ENCODE data around the gene PXN. TPM values are rescaled to one million over a fixed set of nuclear protein-coding genes. Genes with fewer than 3 reads are reported as not detected.

The PXN gene
- total and polyA plus RNA-seq, 2 of the 13 experiments (the other 11 are each of a cell fraction or from before 2014, with no cell fraction given), result 13.6 to 14.2 TPM

DNA sequence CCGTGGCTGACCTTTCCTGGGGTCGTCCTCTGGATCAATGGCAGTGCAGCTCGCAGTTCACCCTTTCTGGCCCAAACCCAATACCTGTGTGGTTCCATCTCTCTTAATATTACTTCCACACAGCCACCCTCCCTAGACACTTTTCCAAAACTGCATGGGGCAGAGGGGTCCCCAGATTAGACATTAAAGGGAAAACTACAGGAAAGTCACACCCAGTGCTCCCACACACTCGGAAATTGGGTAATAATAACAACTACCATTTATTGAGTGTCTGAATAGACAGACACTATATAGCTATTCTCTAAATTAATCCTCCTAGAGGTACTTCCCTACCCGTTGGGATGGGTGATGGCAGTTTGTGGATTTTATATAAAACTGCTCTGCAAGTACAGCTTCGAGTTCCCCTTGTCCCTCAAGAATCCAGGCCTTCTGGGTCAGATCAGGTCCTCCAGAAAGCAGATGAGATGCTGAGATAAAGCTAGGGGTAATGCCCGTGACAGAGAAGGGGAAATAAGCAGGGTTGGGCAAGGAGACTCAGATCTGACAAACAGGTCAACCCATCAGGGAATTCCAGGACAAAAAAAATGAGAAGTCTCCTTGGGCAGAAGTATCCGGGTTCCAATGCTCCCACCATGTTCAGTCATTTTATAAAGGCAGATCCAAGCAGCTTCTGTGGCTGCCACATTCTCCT is 795 bp upstream of the PXN start (continued):
- no peak for TF ChIP-seq ZNF33A (CRISPR knock-in tag; IDR thresholded peaks at IDR 0.05; ENCODE audit: borderline replicate concordance)
- no peak for TF ChIP-seq SP5 (CRISPR knock-in tag; IDR thresholded peaks at IDR 0.05; ENCODE audit: borderline replicate concordance, low read depth)
- no peak for TF ChIP-seq TCF12 (IDR thresholded peaks at IDR 0.05)
- TF ChIP-seq TCF12 (CRISPR knock-in tag; IDR thresholded peaks at IDR 0.05), result no peak
- TF ChIP-seq GATAD2A (CRISPR knock-in tag; IDR thresholded peaks at IDR 0.05), result no peak
- TF ChIP-seq ZNF83 (CRISPR knock-in tag; IDR thresholded peaks at IDR 0.05; ENCODE audit: borderline replicate concordance), result no peak
- TF ChIP-seq, protein P1, sequence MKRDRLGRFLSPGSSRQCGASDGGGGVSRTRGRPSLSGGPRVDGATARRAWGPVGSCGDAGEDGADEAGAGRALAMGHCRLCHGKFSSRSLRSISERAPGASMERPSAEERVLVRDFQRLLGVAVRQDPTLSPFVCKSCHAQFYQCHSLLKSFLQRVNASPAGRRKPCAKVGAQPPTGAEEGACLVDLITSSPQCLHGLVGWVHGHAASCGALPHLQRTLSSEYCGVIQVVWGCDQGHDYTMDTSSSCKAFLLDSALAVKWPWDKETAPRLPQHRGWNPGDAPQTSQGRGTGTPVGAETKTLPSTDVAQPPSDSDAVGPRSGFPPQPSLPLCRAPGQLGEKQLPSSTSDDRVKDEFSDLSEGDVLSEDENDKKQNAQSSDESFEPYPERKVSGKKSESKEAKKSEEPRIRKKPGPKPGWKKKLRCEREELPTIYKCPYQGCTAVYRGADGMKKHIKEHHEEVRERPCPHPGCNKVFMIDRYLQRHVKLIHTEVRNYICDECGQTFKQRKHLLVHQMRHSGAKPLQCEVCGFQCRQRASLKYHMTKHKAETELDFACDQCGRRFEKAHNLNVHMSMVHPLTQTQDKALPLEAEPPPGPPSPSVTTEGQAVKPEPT (CRISPR knock-in tag; IDR thresholded peaks at IDR 0.05; ENCODE audit: low read depth), result 0 out of 2 replicates have a peak, but pooled peaks have one; percentile 32
- no peak for TF ChIP-seq CREM (IDR thresholded peaks at IDR 0.05)
- TF ChIP-seq CREM (CRISPR knock-in tag; IDR thresholded peaks at IDR 0.05), result no peak
- no peak for TF ChIP-seq RFX1 (IDR thresholded peaks at IDR 0.05)
- TF ChIP-seq KAT8 (CRISPR knock-in tag; IDR thresholded peaks at IDR 0.05), result no peak
- no peak for TF ChIP-seq REL (CRISPR knock-in tag; conservative IDR thresholded peaks at IDR 0.05)
- TF ChIP-seq NCOR1 (IDR thresholded peaks at IDR 0.05; ENCODE audit: borderline replicate concordance, low read length), result no peak
- 0 out of 2 replicates have a peak, but pooled peaks have one; percentile 29 for TF ChIP-seq NR2C2 (CRISPR knock-in tag; IDR thresholded peaks at IDR 0.05; ENCODE audit: borderline replicate concordance)
- TF ChIP-seq, protein P2, sequence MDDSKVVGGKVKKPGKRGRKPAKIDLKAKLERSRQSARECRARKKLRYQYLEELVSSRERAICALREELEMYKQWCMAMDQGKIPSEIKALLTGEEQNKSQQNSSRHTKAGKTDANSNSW (CRISPR knock-in tag; IDR thresholded peaks at IDR 0.05; ENCODE audit: borderline replicate concordance), result no peak
- no peak for TF ChIP-seq ZBTB7A (CRISPR knock-in tag; IDR thresholded peaks at IDR 0.05)
- no peak for TF ChIP-seq POLR2AphosphoS2 (IDR thresholded peaks at IDR 0.05; ENCODE audit: low read depth, low read length)
- TF ChIP-seq ZNF605 (CRISPR knock-in tag; IDR thresholded peaks at IDR 0.05), result no peak
- TF ChIP-seq CCDC6 (CRISPR knock-in tag; IDR thresholded peaks at IDR 0.05), result no peak
- TF ChIP-seq, protein P3, sequence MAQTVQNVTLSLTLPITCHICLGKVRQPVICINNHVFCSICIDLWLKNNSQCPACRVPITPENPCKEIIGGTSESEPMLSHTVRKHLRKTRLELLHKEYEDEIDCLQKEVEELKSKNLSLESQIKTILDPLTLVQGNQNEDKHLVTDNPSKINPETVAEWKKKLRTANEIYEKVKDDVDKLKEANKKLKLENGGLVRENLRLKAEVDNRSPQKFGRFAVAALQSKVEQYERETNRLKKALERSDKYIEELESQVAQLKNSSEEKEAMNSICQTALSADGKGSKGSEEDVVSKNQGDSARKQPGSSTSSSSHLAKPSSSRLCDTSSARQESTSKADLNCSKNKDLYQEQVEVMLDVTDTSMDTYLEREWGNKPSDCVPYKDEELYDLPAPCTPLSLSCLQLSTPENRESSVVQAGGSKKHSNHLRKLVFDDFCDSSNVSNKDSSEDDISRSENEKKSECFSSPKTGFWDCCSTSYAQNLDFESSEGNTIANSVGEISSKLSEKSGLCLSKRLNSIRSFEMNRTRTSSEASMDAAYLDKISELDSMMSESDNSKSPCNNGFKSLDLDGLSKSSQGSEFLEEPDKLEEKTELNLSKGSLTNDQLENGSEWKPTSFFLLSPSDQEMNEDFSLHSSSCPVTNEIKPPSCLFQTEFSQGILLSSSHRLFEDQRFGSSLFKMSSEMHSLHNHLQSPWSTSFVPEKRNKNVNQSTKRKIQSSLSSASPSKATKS (CRISPR knock-in tag; IDR thresholded peaks at IDR 0.05), result no peak
- no peak for TF ChIP-seq KDM5A (IDR thresholded peaks at IDR 0.05; ENCODE audit: borderline replicate concordance, low read length)
- TF ChIP-seq ZNF792 (CRISPR knock-in tag; IDR thresholded peaks at IDR 0.05), result no peak
- peak; percentile 7; the same call in 1 of the 2 replicates for TF ChIP-seq ARNTL (CRISPR knock-in tag; IDR thresholded peaks at IDR 0.05)
- TF ChIP-seq, protein P4, sequence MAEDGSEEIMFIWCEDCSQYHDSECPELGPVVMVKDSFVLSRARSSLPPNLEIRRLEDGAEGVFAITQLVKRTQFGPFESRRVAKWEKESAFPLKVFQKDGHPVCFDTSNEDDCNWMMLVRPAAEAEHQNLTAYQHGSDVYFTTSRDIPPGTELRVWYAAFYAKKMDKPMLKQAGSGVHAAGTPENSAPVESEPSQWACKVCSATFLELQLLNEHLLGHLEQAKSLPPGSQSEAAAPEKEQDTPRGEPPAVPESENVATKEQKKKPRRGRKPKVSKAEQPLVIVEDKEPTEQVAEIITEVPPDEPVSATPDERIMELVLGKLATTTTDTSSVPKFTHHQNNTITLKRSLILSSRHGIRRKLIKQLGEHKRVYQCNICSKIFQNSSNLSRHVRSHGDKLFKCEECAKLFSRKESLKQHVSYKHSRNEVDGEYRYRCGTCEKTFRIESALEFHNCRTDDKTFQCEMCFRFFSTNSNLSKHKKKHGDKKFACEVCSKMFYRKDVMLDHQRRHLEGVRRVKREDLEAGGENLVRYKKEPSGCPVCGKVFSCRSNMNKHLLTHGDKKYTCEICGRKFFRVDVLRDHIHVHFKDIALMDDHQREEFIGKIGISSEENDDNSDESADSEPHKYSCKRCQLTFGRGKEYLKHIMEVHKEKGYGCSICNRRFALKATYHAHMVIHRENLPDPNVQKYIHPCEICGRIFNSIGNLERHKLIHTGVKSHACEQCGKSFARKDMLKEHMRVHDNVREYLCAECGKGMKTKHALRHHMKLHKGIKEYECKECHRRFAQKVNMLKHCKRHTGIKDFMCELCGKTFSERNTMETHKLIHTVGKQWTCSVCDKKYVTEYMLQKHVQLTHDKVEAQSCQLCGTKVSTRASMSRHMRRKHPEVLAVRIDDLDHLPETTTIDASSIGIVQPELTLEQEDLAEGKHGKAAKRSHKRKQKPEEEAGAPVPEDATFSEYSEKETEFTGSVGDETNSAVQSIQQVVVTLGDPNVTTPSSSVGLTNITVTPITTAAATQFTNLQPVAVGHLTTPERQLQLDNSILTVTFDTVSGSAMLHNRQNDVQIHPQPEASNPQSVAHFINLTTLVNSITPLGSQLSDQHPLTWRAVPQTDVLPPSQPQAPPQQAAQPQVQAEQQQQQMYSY (CRISPR knock-in tag; IDR thresholded peaks at IDR 0.05), result no peak
- no peak for TF ChIP-seq JUN (CRISPR knock-in tag; IDR thresholded peaks at IDR 0.05)

Measured in HepG2 (cell line).